Right hindlimb (tissue), 1 donor: ENCODE results near the gene LORICRIN.
"Not testable (repeated sequence)": the region's sequence is repeated elsewhere in the genome, so short reads cannot be mapped to it uniquely, and the experiment has no call there.

Experiments used
- DNase-seq: peaks from one replicate; pipeline ENCODE4 v3.0.0-alpha.2; 2018

The LORICRIN gene

GRCh38 chr1:153259387-153259786 is at the start of gene LORICRIN:
Gene LORICRIN (plus strand): TSS chr1:153259687. CDS start chr1:153260950, 1,263 bp downstream.
- no peak for DNase-seq

GRCh38 chr1:153210206-153210605 is 49.3 kb upstream of the LORICRIN start:
- DNase-seq, result no peak

GRCh38 chr1:153212201-153212600 is 47.3 kb upstream of the LORICRIN start:
- DNase-seq, result no peak

GRCh38 chr1:153213519-153213918 is 46.0 kb upstream of the LORICRIN start:
- DNase-seq, result no peak

- no peak for DNase-seq
Measured at GRCh38 chr1:153217212-153217611, 42.3 kb upstream of the LORICRIN start, which contains the start of gene PRR9. Gene PRR9 (plus strand): TSS chr1:153217584. CDS start chr1:153218145, 561 bp downstream.

GRCh38 chr1:153217744-153218416 is 41.6 kb upstream of the LORICRIN start:
- DNase-seq, result no peak

GRCh38 chr1:153220606-153221303 is 38.7 kb upstream of the LORICRIN start:
- no peak for DNase-seq

GRCh38 chr1:153223040-153223891 is 36.2 kb upstream of the LORICRIN start:
- DNase-seq, result peak; percentile 41

- DNase-seq, result no peak
Measured at GRCh38 chr1:153227810-153228209, 31.7 kb upstream of the LORICRIN start.

- no peak for DNase-seq
Measured at GRCh38 chr1:153228491-153228890, 31.0 kb upstream of the LORICRIN start.

- DNase-seq, result not testable (repeated sequence)
Measured at GRCh38 chr1:153229076-153229829, 30.2 kb upstream of the LORICRIN start.

- DNase-seq, result no peak
Measured at GRCh38 chr1:153231363-153231762, 28.1 kb upstream of the LORICRIN start.

GRCh38 chr1:153231785-153232184 is 27.7 kb upstream of the LORICRIN start:
- no peak for DNase-seq

GRCh38 chr1:153232553-153232952 is 26.9 kb upstream of the LORICRIN start:
- no peak for DNase-seq

GRCh38 chr1:153233448-153233847 is 26.0 kb upstream of the LORICRIN start:
- no peak for DNase-seq

GRCh38 chr1:153238527-153238926 is 21.0 kb upstream of the LORICRIN start:
- DNase-seq, result no peak

- no peak for DNase-seq
Measured at GRCh38 chr1:153242160-153242559, 17.3 kb upstream of the LORICRIN start.

GRCh38 chr1:153245466-153245865 is 14.0 kb upstream of the LORICRIN start:
- DNase-seq, result no peak

- no peak for DNase-seq
Measured at GRCh38 chr1:153246018-153246417, 13.5 kb upstream of the LORICRIN start.

- no peak for DNase-seq
Measured at GRCh38 chr1:153246825-153247224, 12.7 kb upstream of the LORICRIN start.

GRCh38 chr1:153248176-153248879 is 11.2 kb upstream of the LORICRIN start:
- DNase-seq, result no peak

GRCh38 chr1:153250166-153250565 is 9.3 kb upstream of the LORICRIN start:
- peak; percentile 59 for DNase-seq
